GM18511 (cell line): ENCODE data around the gene TESMIN.

Experiments used
- ATAC-seq: cut with Tn5 transposase; IDR thresholded peaks from one replicate; pipeline ENCODE4 v1.9.1; 2021; ENCODE audit warnings: mild to moderate bottlenecking, moderate library complexity; ENCODE audit not compliant: unreplicated experiment

Gene TESMIN

DNA sequence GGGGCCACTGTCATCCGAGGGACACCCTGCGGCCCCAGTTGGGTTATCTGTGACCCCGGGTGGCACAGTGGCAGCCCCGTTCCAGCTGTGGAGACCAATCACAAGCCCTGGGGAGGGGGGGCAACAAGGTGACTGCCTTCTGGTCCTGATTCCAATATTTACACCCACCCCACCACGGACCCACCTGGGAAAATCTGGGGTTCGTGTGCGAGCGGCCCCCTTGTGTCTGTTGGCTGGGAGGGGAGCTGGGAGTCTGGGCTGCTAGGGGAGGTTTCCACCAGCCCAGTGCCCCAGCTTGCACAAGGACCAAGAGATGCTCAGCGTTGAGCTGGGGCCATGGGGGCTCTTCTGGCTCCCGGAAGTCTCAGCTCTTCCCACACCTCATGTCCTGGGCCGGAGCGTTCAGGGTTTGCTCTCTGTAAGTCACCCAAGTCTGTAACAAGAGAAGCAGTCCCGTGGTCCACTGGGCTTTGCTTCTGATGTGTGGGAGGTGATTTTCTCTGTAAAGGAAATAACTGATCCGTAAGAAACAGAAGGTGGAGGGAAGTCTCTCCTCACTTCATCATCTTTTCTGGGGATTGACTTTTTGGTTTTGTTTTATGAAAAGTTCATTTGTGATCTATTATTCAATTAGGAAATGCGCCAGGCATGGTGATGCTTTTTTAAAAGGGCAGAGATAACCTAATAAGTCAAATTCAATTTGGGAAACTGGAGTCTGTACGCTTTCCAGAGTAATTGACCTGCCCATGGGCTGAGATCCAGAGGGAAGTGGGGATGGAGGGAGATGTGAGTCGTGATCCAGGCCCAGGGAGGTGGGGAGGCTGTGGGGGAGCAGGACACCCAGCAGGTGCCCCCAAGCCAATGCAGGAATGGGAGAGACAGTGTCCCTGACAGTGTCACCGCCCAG, 89.4 kb downstream of the TESMIN start:
- no peak for ATAC-seq

DNA sequence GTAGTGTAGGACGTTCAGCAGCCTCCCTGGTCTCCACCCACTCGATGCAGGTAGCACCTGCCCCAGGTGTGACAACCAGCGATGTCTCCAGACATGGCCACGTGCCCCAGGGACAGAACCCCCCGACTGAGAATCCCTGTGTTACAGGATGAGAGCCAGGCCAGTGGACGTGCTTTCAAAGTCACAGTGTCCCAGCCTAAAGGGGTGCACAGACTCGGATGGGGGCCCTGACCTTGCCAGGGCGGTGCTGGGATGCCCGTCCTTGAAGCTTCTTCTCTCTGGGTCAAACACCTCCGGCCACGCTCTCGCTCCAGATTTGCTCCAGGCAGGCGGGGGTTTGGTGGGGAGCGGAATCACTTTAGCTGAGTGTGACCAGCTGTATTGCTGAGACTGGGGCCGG, 90.3 kb downstream of the TESMIN start:
- no peak for ATAC-seq

DNA sequence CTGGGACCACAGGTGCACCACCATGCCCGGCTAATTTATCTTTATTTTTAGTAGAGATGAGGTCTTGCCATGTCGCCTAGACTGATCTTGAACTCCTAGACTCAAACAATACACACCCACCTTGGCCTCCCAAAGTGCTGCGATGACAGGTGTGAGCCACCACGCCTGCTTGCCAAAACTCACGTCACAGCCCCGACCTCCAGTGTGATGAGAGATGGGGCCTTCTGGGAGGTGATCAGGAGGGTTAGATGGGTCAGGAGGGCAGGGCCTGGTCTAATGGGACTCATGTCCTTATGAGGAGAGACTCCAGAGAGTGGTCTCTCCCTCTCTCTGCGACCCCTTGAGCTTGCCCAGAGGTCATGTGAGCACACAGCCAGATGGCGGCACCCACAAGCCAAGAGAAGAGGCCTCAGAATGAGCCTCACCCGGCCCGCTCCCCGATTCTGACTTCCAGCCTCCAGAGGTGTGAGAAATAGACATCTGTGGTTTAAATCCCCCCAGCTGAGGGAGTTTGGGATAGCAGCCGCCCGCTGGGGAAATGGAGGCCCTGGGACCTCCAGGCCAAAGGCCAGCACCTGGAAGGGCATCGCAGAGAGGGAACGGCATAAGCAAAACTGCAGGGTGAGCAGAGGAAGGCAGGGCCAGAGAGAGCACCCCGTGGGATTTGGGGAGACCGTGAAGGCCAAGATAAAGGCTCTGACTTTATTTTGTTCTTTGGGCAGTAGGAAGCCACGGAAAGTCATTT, 91.1 kb downstream of the TESMIN start:
- no peak for ATAC-seq

DNA sequence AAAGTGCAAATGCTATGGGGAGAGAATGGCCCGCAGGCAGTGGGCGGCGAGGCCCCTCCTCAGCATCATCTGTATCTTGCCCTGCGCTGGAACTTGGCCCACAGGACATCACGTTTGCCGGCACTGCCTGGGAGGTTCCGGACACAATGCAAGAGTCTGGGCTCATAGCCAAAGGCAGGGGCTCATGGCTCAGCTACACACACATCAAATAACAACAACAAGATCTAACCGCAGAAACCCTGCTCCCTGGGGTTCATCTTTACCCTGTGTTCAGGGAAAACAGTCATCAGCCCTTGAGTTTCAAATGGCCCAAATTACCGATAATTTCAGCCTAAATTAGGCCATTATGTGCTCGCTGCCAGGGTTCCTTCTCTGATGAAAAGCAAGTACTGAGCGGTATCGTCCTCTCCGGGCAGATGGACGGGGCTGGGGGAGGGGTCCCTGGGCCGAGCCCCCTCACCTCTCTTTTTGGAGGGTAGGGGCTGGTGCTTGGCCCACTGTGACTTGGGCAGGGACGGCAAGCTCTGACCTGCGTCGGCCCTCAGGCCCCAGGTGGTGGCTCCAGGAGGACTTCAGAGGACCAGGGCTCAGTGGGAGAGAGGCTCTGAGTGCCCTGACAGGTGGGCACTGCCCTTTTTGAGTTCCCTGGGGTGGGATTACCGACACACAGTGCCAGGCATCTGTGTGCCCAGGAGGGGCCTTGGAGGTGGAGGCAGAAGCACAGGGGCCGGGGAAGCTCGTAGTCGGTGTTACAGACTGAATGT, 92.0 kb downstream of the TESMIN start:
- ATAC-seq: no peak

DNA sequence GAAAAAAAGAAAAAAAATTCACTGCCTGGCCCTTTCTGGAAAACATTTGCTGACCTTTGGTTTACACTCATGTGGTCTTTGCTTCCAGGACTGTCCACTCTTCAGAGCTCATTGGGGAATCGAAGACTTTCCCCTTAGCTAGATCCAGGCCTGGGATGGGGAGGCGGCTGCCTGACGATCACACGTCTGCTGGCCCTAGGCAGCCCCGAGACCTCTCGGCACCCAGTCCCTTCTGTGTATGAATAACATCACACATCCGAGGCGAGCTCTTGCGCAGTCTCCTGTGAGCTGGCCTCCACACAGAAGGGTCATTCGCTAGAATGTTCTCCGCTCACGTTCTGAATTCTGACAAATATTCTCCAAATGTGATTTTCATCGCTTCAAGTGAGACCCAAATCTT, 92.7 kb downstream of the TESMIN start:
- ATAC-seq: no peak

DNA sequence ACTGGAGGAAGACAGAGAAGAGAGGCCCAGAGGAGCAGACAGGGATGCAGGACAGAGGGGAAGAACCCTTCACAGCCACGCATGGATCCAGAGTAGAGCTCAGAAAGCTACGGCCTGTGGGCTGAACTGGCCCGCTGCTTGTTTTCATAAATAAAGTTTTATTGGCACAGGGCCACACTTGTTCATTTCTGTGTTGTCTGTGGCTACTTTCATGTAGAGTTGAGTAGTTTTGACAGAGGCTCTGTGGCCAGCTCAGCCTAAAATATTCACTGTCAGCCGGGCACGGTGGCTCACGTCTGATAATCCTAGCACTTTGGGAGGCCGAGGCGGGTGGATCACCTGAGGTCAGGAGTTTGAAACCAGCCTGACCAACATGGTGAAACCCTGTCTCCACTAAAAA, 93.2 kb downstream of the TESMIN start:
- ATAC-seq: no peak
